Stimulated activated CD8-positive, alpha-beta memory T cell treated with anti-CD3 and anti-CD28 coated beads, Interleukin-12 subunit alpha, Interleukin-12 subunit beta, amount 100 ng/mL, for 24 hours (primary cell): Measurements from ENCODE around the gene KLHL22.
"Not testable (repeated sequence)": the region's sequence is repeated elsewhere in the genome, so short reads cannot be mapped to it uniquely, and the experiment has no call there.

ENCODE experiments used
- DNase-seq: peaks from one replicate; pipeline ENCODE4 v3.0.0-alpha.2; 2020; ENCODE audit errors: extremely low read depth

Gene KLHL22

DNA sequence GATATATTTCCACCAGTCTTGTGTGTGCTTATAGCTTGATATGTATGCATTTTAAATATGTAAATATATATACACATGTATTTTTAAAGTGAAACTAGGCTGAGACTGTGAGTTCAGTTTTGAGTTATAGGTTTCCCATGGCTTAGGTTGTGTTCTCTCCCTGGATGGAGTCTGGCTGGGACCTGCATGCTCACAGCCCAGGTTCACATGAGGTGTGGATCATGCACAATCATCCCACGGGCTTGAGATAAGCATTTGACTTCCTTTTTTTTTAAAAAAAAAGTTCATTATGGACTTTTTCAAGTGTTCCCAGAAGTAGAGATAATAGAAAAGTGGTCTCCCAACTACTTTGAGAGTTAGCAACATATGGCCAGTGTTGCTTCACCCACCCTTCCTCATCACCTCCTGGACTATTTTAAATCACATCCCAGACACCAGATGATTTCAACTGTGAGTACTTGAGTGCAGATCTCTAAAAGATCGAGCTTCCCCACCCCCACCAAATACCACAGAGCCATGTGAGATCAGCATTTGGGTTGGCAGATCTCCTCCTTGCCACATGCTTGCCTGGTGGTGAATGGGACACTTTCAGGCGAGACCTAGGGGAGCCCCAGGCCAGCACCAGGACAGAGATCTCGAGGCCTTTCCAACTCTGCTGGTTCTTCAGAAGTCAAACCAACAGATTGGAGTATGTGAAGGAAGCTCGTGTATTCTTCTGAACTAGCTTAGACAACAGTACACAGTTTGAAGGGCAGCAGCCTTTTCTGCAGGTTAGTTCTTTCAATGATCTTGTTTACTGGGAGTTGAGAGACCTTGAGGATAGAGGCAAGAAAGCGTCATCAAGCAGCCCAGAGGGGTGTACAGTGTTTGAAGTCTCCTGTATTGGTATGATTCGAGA, 27.7 kb upstream of the KLHL22 start:
- no peak for DNase-seq

DNA sequence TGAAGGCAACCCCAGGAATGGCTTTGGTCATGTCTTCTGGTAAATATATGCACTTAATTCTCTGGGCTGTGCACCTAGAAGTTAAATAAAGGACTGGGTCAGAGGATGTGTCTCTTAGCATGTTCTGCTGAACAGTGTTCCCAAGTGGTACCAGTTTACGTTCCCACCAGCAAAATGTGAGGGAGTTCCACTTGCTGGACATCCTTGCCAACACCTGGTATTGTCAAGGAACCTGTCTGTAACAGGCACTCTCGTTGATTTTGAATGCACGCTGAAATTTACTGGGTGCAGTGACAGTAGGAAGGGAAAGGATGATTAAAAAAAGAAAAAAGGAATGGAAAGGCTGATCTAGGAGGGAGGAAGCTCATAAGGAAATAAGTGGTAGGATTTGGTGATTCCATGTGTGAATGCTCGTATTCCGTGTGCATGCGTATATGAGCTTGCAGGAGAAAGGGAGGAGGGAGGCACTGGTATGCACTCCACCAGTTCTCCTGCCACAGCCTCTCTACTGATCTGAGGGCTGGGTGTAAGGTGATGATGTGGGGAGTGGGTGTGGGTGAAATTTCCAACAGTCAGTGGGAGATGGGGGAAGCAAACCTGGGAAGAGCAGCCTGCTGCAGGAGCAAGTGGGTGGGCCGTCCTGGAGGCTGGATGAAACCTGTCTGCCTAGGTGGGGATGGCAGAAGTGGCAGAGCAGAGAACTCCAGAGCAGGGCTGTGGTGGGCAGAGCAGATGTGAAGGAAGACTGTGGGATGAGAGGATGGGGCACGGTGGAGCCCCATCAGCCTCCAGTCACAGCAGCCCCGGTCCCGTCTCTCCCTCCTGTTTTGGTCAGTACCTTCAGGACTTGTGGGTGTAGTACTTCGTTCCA, 26.8 kb upstream of the KLHL22 start:
- no peak for DNase-seq

DNA sequence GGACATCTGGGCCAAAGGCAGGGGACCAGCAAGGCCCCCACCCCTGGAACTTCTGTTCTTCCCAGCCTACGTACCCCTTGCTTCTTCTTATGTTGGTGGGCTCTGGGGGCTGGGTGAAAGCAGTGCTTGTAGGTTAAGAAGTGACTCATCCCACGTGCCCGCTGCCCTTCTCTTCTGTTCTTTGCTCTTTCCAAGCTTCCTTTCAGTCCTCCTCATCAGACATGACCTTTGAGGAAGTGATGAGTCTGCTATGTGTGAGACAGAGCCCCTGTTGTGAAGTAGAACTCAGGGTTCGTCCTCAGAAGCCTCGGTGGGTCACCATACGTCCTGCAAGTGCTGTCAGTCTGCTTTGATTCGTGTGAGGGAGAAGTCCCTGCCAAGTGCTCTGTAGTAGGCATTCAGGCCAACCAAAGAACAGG, 24.5 kb upstream of the KLHL22 start:
- no peak for DNase-seq

DNA sequence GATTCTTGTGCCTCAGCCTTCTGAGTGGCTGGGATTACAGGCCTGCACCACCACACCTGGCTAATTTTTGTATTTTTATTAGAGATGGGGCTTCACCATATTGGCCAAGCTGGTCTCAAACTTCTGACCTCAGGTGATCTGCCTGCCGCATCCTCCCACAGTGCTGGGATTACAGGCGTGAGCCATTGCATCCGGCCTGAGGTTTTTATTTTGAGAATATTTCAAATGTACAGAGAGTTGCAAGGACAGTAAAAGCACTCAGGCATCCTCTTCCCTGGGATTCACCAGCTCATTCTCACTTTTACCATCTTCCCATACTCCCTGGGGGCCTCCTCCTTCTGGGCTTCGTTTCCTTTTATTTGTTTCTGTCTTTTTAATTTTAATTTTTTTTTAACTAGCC, 24.0 kb upstream of the KLHL22 start:
- DNase-seq = no peak

DNA sequence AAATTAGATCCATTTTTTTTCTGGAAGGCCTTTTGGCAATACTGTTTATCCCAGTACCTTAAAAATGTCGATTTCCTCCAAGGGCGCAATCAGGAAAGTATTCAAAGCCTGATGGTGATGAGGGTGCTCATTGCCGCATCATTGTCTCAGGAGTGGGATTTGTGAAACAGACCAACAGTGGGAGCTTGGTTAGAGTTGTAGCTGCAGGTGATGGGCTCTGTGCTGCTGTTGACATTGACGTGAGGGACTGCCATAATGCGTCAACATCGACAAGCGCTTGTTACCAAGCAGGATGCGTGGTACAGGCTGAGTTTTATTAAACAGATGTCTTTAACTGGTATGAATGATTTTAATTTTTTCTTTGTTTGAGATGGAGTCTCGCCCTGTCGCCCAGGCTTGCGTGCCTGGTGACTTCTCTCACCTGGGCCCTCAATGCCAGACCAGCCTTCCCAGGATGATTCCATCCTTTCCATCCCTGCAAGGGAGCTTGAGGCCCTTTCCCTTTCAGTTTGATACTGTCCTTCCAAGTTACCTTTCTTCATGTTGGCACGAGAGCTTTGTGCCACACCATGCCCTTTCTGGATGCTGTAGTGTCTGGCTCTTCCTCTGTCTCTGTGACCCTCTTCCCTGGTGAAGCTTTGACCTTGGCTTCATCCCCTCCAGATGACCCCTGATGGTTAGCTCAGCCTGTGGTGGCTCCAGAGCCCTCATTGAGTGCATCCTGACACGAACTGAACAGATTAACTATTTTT, 22.4 kb upstream of the KLHL22 start:
- no peak for DNase-seq

DNA sequence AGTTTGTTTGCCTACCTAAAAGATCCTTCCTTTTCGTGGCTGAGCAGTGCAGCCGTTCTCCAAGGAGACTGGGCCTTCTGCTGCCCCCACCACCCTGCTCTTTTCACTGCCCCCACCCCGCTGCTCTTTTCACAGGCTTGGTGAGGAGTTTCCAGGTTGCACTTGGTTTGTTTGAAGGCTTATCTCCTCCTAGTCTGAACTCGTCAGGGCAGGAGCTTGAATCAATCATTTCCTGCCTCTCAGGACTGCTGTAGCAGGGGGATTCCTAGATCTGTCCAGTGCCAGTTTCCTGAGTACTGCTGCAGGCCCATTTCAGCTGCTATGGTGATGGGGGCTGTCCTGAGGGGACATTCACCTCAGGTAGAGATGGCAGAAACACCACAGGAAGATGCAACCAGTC, 21.8 kb upstream of the KLHL22 start:
- no peak for DNase-seq

DNA sequence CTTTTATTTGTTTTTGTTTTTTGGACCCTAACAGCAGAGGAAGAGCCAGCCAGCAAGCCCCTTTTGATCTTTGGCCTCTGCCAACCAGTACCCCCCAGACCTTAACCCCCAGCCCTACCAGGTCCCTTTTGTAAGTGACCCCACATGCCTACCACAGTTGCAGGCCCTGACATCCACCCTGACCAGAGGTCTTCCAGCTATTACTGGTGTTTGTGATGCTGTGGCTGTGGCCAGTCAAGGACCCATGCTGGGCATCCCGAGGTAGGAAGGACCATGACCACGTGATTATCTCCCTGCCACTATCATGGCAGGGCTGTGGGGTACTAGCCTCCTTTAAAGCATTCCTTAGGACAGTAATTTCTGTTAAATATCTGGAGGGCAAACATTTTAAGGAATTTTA, 20.8 kb upstream of the KLHL22 start:
- DNase-seq = no peak

DNA sequence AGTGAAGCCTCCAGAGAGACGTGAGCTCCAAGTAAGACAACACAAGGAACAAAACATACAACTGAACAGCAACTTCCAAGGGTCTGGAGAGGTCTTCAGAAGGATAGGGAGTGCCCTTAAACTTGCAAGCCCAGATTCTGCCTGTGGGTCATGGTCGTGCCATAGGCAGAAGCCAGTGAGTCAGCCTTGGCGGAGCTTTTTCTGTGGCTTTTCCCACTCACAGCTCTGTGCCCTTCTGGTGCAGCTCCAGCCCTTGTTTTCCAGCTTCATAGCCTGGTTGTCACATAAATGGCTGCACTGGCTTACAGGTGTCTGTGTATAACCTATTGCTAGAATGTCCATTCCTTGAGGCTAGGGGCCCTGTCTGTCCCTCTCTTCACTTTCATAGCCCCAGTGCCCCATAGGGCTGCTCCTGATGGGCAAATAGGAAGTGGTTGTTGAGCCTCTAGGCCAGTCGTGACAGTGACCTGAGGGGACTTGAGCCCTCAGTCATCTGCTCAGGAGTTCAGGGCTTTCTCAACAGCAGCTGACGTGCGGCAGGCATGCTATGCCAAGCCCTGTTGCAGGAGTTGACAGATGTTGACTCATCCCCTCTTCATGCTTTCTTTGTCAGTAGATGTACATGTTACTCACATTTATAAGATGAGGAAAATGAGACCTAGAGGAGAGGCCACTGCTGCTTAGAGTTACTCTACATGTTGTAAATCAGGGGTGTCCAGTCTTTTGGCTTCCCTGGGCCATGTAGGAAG, 19.2 kb upstream of the KLHL22 start:
- no peak for DNase-seq

DNA sequence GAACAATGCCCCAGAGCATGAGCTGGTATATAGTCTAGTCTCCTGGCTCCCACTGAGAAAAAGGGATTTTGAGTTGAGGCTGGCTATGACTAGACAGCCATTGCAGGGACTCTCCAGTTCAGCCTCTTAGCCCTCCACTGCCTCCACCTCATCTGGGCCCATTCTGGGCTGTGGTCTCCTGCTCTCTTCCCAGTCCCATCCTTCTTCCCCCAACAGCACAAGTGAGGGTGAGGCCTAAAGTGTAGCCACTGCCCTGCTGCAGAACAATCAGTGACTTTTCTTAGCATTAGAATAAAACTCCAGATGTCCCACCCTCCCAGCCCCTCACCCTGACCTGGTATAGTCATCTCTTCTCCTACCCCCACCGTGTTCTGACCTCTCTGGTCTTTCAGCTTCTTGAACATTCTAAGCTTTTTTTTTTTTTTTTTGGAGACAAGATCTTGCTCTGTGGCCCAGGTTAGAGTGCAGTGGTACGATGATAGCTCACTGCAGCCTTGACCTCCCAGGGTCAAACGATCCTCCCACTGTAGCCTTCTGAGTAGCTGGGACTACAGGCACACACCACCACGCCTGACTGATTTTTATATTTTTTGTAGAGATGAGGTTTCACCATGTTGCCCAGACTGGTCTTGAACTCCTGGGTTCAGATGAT, 16.1 kb upstream of the KLHL22 start:
- no peak for DNase-seq

DNA sequence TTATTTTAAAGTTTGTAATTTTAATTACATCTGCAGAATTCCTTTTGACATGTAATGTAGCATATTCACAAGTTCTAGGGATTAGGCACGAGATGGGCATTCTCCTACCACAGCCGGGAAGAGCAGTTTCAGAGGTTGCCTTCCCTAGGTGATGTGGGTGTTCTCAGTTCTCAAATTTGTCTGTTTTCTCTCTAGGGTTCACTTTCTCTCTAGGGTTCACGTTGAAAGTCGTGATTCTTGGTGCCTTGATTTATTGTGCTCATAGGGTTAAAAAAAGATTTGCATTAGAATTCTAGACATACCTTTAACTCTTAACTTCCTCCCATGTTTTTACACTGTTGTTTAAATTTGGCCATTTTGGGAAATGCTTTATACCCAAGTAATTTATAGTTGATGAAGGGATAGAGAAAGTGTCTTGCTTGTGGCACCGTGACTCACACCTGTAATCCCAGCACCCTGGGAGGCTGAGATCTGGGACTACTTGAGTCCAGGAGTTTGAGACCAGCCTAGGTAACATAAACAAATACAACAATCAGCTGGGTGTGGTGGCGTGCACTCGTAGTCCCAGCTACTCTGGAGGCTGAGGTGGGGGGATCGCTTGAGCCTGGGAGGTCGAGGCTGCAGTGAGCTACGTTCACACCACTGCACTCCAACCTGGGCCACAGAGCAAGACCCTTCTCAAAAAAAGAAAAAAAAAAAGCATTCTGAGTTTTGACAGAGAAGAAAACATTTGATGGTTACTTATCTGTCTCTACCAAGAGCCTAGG, 15.4 kb upstream of the KLHL22 start:
- no peak for DNase-seq

DNA sequence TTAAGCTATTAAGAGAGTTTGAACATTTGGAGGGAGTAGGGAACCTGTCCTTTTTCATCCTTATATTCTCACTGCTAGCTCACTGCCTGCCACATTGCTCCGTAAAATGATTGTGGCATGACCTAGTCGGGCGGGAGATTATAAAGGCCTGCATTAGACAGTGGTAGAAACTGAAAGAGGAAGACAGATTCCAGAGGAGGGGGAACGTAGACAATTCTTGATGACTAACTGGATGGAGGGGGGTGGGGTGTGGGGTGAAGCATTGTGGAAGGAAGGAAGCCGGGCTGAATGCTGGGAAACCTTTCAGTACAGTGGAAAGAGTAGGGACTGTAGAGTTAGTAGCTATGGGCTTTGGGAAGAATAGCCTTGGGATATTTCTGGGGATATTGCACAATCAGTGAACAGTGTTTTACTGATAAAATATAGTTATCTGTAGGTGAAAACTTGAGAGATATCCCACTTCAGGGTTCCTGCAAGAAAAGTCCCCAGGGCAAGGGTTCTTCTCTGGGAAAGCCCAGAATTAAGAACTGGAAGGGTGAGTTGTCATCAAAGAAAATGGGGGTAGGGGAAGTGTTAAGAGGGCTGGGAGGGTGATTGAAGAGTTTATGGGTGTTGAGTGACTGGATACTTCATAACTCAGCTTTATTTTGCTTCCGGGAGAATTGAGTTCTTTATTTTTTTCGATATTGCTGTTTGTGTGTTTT, 13.9 kb upstream of the KLHL22 start:
- DNase-seq = no peak

DNA sequence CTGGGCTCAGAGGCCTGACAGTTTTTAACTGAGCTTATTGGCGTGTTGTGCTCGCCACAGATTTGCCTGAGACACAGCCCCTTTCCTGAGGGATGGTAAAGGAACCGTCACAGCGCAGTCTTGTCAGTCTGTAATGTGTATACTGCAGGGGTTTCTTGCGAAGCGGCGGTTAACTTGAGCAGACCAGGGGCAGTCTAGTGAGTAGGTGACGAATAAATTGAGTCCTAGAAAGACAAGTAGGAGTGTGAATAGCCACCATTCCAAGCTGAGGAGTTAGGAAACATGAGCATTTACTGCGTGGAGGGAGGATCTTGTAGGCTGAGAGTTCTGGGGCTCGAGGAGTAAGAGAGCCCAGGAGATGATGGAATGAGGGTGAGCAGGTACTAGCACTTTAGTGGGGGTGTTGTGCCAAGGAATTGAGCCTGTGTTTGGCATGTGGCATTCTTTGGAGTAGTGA, 13.2 kb upstream of the KLHL22 start:
- DNase-seq = no peak

DNA sequence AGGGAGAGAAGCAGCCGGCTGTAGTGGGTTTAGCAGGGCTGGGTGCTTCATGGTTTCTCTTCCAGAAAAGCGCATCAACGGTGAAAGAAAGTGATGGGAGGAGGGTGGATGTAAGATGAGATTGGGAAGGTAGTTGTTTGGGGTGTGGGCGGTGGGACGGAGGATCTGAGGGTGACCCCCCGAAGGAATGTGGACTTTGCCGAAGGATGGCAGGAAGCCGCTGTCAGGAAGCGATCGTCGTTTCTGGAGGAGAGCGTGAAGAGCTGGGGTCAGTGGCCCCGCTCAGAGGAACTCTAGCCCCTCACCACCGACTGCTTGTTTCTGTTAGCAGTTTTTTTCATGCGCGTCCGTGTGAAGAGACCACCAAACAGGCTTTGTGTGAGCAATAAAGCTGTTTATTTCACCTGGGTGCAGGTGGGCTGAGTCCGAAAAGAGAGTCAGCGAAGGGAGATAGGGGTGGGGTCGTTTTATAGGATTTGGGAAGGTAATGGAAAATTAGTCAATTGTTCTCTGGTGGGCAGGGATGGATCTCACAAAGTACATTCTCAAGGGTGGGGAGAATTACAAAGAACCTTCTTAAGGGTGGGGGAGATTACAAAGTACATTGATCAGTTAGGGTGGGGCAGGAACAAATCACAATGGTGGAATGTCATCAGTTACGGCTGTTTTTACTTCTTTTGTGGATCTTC, 12.6 kb upstream of the KLHL22 start:
- not testable (repeated sequence) for DNase-seq

DNA sequence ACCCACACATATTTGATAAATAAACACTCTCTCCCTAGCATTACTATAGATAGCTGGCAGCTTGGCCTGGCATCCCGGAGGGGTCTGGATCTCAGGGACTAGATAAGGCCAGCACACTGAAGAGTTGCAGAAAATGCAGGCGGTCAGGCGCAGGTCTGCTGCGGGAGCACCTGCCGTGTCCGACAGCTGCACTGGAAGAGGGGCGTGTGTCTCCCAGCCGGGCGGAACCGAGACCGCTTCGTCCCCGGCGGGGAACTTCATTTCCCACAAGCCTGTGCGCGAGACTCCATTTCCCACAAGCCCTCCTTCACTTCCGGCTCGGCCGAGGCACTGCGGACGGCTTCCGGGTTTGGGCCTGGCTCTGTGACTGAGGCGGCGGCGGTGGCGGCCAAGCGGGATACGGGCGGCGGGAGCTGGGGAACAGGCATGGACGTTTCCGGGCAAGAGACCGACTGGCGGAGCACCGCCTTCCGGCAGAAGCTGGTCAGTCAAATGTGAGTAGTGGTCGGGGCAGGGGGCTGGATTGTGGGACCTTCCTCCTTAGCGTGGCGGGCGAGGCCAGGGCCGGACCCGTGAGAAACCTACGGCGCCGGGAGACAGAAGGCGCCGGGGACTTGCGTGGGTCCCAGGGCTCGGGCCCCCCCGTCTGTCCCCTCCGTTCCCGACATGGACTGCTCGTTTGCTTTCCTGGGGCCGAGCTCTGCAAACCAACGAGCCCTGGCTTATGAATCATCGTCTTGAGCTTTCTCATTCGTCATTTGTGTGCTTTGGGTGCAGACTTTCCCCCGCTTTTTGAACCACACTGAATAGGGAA, 11.9 kb upstream of the KLHL22 start, which contains the start of gene MED15:
Gene MED15 (plus strand): TSS at position 358 of the 814 bp plus-strand sequence. CDS start 69 bp downstream, at position 427.
- DNase-seq = peak; percentile 68

DNA sequence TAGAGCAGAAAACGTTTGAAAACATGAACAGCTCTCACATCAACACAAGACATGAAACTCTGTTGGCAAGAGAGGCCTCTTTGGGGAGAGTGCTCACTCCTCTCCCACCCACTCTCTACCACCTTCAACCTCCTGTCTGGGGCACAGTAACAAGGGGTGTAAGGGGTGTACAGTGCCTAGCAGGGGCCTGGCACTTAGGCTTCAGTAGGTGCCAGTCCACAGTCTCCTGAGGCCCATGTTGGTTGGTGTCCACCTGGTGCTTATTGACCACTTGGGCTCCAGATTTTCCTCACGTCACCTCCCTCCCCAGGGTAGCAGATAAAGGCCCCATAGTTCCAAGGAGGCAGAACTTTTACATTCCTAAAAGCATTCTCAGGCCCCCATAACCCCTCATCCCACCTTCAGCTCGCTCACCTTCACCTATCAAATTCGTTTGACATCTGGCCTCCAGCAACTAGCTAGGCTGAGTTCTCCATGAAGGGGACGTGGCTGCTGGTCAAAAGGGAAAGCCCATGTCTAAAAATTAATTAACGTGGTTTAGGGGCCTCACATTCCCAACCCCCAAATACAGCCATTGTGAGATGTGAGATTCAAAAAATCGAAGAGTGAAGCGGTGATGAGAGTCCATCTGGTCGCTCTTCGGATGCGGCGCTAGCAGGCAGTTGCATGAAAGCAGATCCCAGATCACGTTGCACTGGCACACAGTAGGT, 11.1 kb upstream of the KLHL22 start:
- DNase-seq = no peak

DNA sequence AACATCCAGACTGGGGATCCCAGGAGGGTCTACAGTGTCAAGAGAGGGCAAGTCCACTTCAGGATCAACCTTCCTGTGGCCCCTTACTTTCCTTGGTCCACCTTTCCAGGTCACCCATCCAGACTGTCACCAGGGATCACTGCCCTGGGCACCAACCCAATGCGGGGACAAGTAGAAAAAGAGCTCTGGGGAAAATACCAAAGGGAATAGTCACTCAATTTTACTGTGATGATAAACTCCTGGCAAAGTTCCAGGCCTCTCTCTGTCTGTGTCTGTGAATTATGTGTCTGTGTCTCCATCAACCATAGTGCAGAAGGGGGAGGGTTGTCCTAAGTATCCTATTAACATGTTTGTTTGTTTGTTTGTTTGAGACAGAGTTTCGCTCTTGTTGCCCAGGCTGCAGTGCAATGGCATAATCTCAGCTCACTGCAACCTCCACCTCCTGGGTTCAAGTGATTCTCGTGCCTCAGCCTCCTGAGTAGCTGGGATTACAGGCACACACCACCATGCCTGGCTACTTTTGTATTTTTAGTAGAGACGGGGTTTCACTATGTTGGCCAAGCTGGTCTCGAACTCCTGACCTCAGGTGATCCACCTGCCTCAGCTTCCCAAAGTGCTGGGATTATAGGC, 8.8 kb upstream of the KLHL22 start:
- not testable (repeated sequence) for DNase-seq

DNA sequence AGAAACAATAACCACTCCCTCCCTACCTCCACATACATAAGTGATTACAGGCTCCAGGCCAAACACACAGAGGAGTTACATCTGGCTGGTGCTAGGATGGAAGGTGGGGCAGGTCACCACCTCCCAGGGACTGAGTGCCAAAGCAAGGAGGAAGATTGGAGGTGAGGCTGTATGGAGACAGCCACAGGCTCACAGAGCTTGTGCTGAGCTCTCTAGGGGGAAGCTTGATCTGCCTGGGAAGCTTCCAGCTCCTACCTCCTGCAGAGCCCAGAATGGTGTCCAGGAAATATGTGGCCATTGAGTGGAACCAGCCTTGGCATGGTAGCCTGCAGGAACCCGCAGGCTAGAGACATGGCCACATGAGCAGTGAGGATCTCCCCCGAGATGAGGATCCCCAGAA, 8.2 kb upstream of the KLHL22 start:
- DNase-seq = no peak
